Sigmoid colon (tissue), 7 donors: ENCODE data around the gene SART3. TPM values are rescaled to one million over a fixed set of nuclear protein-coding genes. Genes with fewer than 3 reads are reported as not detected.

Experiments used
- DNase-seq: peaks from one replicate; pipeline ENCODE4 v3.0.0-alpha.2; 2019
- H3K27ac ChIP-seq, 4 donors: fragments of 200-600 bp; sonication (generic); one replicate each; pipeline ENCODE4 v1.5.1; 2016 to 2019; ENCODE audit warnings: mild to moderate bottlenecking in 1 of 4
- H3K27me3 ChIP-seq, 3 donors: fragments of 200-600 bp; sonication (generic); one replicate each; pipeline ENCODE4 v1.5.1; 2019; ENCODE audit warnings: mild to moderate bottlenecking in 1 of 3
- H3K36me3 ChIP-seq, 4 donors: fragments of 200-600 bp; sonication (generic); one replicate each; pipeline ENCODE4 v1.5.1; 2016 to 2019
- H3K4me1 ChIP-seq, 4 donors: fragments of 200-600 bp; sonication (generic); one replicate each; pipeline ENCODE4 v1.5.1; 2017 to 2019
- H3K4me3 ChIP-seq, 4 donors: fragments of 200-600 bp; sonication (generic); one replicate each; pipeline ENCODE4 v1.5.1; 2017 to 2019; ENCODE audit warnings: mild to moderate bottlenecking in 2 of 4, moderate library complexity in 1 of 4
- H3K9me3 ChIP-seq, 4 donors: fragments of 200-600 bp in 3 of 4; sonication (generic) in 3 of 4; one replicate each; pipeline versions ENCODE4 v1.5.1 to v1.6.1; 2013 to 2019
- EP300 ChIP-seq, 4 donors: sonication (generic); formaldehyde crosslinking; IDR thresholded peaks; one replicate each; pipeline ENCODE4 v1.6.1; 2017; ENCODE audit warnings: antibody characterized with exemption in 4 of 4
- POLR2A ChIP-seq, 2 donors: fragments of 450-650 bp; IDR thresholded peaks; one replicate each; pipeline ENCODE4 v1.6.1; 2016; ENCODE audit warnings: antibody characterized with exemption in 2 of 2, mild to moderate bottlenecking in 2 of 2, moderate library complexity in 2 of 2
- POLR2AphosphoS5 ChIP-seq, 4 donors: sonication (generic); formaldehyde crosslinking; IDR thresholded peaks; one replicate each; pipeline ENCODE4 v1.6.1; 2017; ENCODE audit warnings: antibody characterized with exemption in 4 of 4
- WGBS, 2 donors: extraction: QIAGEN DNeasy Blood & Tissue Kit; methylation state at CpG; one replicate each; pipeline ENCODE4 v1.1.7; 2013; 5-methylcytosine and 5-hydroxymethylcytosine counted together
- intact Hi-C: fragments of 100-400 bp; cut with DNase I; formaldehyde crosslinking; loops from one replicate; pipeline ENCODE4 v1.15.1; 2023
- polyA plus RNA-seq, 3 donors: library from polyadenylated mRNA; stranded (reverse); fragments of 200-250 nt; gene quantifications; one replicate each; pipeline ENCODE4 v1.2.3, GENCODE V29; 2013
- total RNA-seq, 4 donors: library from RNA; depleted of rRNA; stranded (reverse); fragments of >200 nt; gene quantifications; one replicate each; pipeline ENCODE4 v1.1.0, GENCODE V29; 2016
- TF ChIP-seq, protein P1 (sequence below), 4 experiments: fragments of 450-650 bp in 3 of 4; fragments of 200-600 bp in 1 of 4; IDR thresholded peaks; one replicate each; pipeline ENCODE4 v1.5.1; 2016 to 2019; ENCODE audit warnings: antibody characterized with exemption in 4 of 4, mild to moderate bottlenecking in 3 of 4, moderate library complexity in 2 of 4
- donor health status: healthy with polysubstance abuse.
- donor health status: Bipolar disorder and iron deficiency.
- donor health status: healthy.

The SART3 gene
- total and polyA plus RNA-seq, 7 donors: 15.3 to 69.1 (median 45.3) TPM

DNA sequence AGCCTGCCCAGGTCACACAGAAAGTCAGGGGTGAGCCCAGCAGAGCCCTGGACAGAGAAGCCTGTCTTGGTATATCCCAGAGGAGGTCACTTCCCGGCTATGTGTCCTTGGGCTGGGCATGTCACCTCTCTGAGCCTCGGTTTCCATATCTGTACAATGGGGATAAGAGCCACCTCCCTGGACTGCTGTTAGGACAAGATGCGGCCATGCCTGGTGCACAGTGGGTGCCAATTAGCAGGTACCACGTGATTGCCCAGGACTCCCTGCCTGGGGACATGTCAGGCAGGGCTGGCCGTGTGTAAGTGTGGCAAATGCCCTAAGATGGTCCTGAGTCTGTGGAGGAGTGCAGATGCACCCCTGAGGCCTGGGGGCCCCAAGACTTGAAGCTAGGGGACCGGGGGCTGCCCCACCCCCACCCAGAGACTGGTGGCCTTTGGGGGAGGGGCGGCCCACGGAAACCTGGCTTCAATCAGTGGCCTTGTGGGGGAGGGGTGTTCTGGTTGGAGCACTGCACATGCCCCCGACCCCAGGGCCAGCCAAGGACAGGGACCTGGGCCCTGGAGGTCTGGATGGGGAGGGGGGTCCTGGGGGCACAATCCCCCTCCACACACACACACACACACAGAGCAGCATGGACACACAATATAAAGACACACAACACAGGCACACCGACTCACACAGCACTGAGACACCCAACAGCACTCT is 36.0 kb upstream of the SART3 start:
- H3K36me3 ChIP-seq: no peaks in the 10 kb centered on the region
- 54 to 69% methylated on average over 10 of the region's 10 CpGs for WGBS, 2 donors
- intact Hi-C loops: no loop called here
- TF ChIP-seq POLR2AphosphoS5 (IDR thresholded peaks at IDR 0.05) (no peak), POLR2A (IDR thresholded peaks at IDR 0.05) (no peak), EP300 (IDR thresholded peaks at IDR 0.05) (no peak)
- TF ChIP-seq, protein P1, sequence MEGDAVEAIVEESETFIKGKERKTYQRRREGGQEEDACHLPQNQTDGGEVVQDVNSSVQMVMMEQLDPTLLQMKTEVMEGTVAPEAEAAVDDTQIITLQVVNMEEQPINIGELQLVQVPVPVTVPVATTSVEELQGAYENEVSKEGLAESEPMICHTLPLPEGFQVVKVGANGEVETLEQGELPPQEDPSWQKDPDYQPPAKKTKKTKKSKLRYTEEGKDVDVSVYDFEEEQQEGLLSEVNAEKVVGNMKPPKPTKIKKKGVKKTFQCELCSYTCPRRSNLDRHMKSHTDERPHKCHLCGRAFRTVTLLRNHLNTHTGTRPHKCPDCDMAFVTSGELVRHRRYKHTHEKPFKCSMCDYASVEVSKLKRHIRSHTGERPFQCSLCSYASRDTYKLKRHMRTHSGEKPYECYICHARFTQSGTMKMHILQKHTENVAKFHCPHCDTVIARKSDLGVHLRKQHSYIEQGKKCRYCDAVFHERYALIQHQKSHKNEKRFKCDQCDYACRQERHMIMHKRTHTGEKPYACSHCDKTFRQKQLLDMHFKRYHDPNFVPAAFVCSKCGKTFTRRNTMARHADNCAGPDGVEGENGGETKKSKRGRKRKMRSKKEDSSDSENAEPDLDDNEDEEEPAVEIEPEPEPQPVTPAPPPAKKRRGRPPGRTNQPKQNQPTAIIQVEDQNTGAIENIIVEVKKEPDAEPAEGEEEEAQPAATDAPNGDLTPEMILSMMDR (IDR thresholded peaks at IDR 0.05): no peak
- H3K4me1 ChIP-seq: no peaks in the 10 kb centered on the region
- H3K27me3 ChIP-seq: no peaks in the 10 kb centered on the region
- H3K9me3 ChIP-seq: no peaks in the 10 kb centered on the region
- DNase-seq: no peak
- H3K4me3 ChIP-seq: peak overlapping the region in 3 of 4 donors; percentile 21 to 32 (median 30)
- peak overlapping the region in 1 of 4 donors; percentile 31 for H3K27ac ChIP-seq

DNA sequence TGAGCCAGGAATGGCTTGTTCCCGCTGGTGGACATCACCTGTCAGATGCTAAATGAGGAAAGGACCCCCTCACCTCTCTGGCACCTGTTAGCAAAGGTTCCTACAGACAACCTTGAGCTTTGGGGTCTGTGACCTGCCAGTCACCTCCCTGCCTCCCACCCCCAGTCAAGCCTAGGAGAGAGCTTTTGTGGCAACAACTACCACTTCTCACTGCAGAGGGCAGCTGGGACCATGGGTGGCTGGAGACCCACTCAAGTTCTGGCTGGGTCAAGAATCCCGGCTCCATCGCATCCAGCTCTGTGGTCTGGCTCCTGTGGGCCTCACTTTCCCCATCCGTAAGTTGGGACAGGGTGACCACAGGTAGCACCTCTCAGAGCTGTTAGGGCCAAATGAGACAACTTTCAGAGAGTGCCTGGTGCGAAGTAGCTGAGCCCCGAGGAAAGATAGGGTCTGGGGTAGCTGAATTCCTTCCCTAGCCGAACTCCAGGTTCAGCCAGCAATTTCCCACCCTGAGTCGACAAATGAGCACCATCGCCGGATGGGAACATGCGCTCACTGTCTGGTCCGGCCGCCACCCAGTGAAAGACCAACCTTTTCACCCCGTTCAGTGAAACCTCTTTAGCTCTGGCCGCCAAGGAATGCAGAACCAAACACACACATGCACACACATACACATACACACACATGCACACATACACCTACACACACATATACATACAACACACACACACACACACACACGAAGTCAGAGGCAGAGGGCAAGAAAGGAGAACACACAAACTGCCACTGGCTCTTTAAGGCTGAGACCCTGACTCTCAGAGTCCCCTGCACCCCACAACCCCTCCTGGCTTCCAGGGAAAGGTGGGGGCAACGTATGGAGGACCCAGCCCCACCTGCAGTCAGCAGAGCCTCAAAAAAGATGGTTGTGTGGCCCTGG is 35.0 kb upstream of the SART3 start:
- no peak for TF ChIP-seq POLR2AphosphoS5 (IDR thresholded peaks at IDR 0.05)
- TF ChIP-seq POLR2A (IDR thresholded peaks at IDR 0.05): no peak
- TF ChIP-seq, protein P1 (IDR thresholded peaks at IDR 0.05): no peak
- no peak for TF ChIP-seq EP300 (IDR thresholded peaks at IDR 0.05)
- Histone ChIP-seq H3K27me3 (no peaks in the 10 kb centered on the region), H3K4me1 (no peaks in the 10 kb centered on the region), H3K4me3 (peak overlapping the region in 1 of 4 donors; percentile 5), H3K27ac (no peak overlapping the region), H3K36me3 (no peaks in the 10 kb centered on the region), H3K9me3 (no peaks in the 10 kb centered on the region)
- no peak for DNase-seq
- WGBS, 2 donors: 72 to 79% methylated on average over 17 of the region's 17 CpGs
- intact Hi-C loops: no loop called here

DNA sequence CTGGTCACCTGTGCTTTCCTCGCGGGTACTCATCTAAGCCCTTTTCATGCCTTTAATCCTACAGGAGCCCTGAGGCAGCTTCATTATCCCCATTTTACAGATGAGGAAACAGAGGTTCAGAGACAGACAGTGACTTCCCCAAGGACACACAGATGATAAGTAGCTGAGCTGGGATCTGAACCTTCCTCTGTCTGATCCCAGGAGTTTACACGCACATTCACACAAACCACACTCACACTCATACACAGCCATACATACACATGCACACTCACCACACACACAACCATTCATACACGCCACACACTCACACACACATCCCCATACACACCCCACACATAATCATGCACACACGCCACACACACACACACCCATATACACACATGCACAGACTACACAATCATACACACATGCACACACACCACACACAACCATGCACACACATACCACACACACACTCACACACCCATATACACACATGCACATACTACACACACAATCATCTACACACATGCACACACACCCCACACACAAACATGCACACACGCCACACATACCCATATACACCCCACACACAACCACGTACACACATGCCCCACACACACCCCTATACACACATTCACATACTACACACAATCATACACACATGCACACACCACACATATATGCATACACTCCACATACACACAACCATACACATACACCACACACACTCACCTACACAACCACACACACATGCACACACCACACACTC is 34.2 kb upstream of the SART3 start:
- Histone ChIP-seq H3K4me1 (no peaks in the 10 kb centered on the region), H3K9me3 (no peaks in the 10 kb centered on the region), H3K27me3 (no peaks in the 10 kb centered on the region), H3K36me3 (no peaks in the 10 kb centered on the region), H3K27ac (no peak overlapping the region), H3K4me3 (no peak overlapping the region)
- 91 to 92% methylated on average over 7 of the region's 7 CpGs for WGBS, 2 donors
- intact Hi-C loops: no loop called here
- DNase-seq: no peak
- TF ChIP-seq POLR2A (IDR thresholded peaks at IDR 0.05): no peak
- TF ChIP-seq, protein P1 (IDR thresholded peaks at IDR 0.05): no peak
- TF ChIP-seq POLR2AphosphoS5 (IDR thresholded peaks at IDR 0.05): no peak
- TF ChIP-seq EP300 (IDR thresholded peaks at IDR 0.05): no peak

DNA sequence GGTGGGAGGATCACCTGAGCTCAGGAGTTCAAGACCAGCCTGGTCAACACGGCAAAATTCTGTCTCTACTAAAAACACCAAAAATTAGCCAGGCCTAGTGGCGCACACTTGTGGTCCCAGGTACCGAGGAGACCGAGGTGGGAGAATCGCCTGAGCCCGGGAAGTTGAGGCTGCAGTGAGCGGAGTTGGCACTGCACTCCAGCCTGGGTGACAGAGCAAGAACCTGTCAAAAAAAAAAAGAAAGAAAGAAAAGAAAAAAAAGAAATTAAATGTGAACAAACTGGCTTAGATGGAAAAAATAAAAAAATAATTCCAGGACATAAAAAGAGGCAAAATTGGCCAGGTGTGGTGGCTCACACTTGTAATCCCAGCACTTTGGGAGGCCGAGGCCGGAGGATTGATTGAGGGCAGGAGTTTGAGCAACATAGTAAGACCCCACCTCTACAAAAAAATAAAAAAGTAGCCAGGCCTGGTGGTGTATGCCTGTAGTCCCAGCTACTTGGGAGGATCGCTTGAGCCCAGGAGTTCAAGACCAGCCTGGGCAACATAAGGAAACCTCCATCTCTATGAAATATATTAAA is 33.4 kb upstream of the SART3 start:
- Histone ChIP-seq H3K4me3 (no peak overlapping the region), H3K36me3 (no peaks in the 10 kb centered on the region), H3K9me3 (no peaks in the 10 kb centered on the region), H3K4me1 (no peaks in the 10 kb centered on the region), H3K27ac (no peak overlapping the region), H3K27me3 (no peaks in the 10 kb centered on the region)
- DNase-seq: no peak
- intact Hi-C loops: no loop called here
- WGBS, 2 donors: 93 to 96% methylated on average over 10 of the region's 10 CpGs
- TF ChIP-seq EP300 (IDR thresholded peaks at IDR 0.05): no peak
- TF ChIP-seq POLR2A (IDR thresholded peaks at IDR 0.05): no peak
